CD14-positive monocyte (primary cell): ENCODE results near the gene ARSI. TPM values are rescaled to one million over a fixed set of nuclear protein-coding genes. Genes with fewer than 3 reads are reported as not detected.

Experiments used
- DNase-seq, 3 donors: peaks; one replicate each; pipeline ENCODE4 v3.0.0-alpha.2; 2011 to 2022
- H2AFZ ChIP-seq: 2 replicates; pipeline ENCODE4 v1.6.0; 2012; ENCODE audit warnings: mild to moderate bottlenecking, low read depth, low read length, inconsistent platforms; ENCODE audit not compliant: insufficient read depth, poor library complexity, severe bottlenecking
- H3K27ac ChIP-seq, 2 donors: 1 replicate in 1 of 2; 2 replicates in 1 of 2; pipeline ENCODE4 v1.5.1; 2012 to 2013; ENCODE audit warnings: low read length in 2 of 2, control low read depth in 1 of 2, inconsistent platforms in 1 of 2, low read depth in 1 of 2, mild to moderate bottlenecking in 1 of 2
- H3K27me3 ChIP-seq, 2 donors: one replicate each; pipeline versions ENCODE4 v1.6.0 to v1.6.1; 2011 to 2013; ENCODE audit warnings: low read length in 2 of 2; ENCODE audit not compliant: control insufficient read depth in 2 of 2, insufficient read depth in 2 of 2
- H3K36me3 ChIP-seq, 2 donors: replicated peaks in 1 of 2; 1 replicate in 1 of 2; 2 replicates in 1 of 2; pipeline versions ENCODE4 v1.5.1 to v1.6.1; 2012 to 2013; ENCODE audit warnings: low read length in 2 of 2, control low read depth in 1 of 2, inconsistent platforms in 1 of 2, mild to moderate bottlenecking in 1 of 2; ENCODE audit not compliant: insufficient read depth in 2 of 2, control insufficient read depth in 1 of 2
- H3K4me1 ChIP-seq, 2 donors: 1 replicate in 1 of 2; 2 replicates in 1 of 2; pipeline versions ENCODE4 v1.5.1 to v1.6.1; 2012 to 2013; ENCODE audit warnings: low read length in 2 of 2, control low read depth in 1 of 2, inconsistent platforms in 1 of 2, mild to moderate bottlenecking in 1 of 2, moderate library complexity in 1 of 2; ENCODE audit not compliant: insufficient read depth in 2 of 2, control insufficient read depth in 1 of 2
- H3K4me2 ChIP-seq: replicated peaks from 2 replicates; pipeline ENCODE3; 2012; ENCODE audit warnings: low read length, moderate library complexity, mild to moderate bottlenecking; ENCODE audit not compliant: poor library complexity, severe bottlenecking; ENCODE audit errors: extremely low read depth
- H3K4me3 ChIP-seq, 3 experiments: fragments of 200-600 bp in 1 of 3; sonication (generic) in 1 of 3; replicated peaks in 1 of 3; 1 replicate in 2 of 3; 2 replicates in 1 of 3; pipeline ENCODE4 v1.5.1; 2011 to 2013; ENCODE audit warnings: low read length in 3 of 3, mild to moderate bottlenecking in 3 of 3, control low read depth in 2 of 3, low read depth in 2 of 3, inconsistent platforms in 1 of 3, moderate library complexity in 1 of 3
- H3K79me2 ChIP-seq: 2 replicates; pipeline ENCODE4 v1.6.0; 2012; ENCODE audit warnings: mild to moderate bottlenecking, control low read depth, inconsistent platforms, low read length, moderate library complexity; ENCODE audit not compliant: insufficient read depth
- H3K9ac ChIP-seq: 2 replicates; pipeline ENCODE4 v1.6.0; 2017; ENCODE audit warnings: low read length, mild to moderate bottlenecking; ENCODE audit not compliant: insufficient read depth, poor library complexity, severe bottlenecking
- H3K9me3 ChIP-seq, 2 donors: replicated peaks in 1 of 2; 1 replicate in 1 of 2; 2 replicates in 1 of 2; pipeline versions ENCODE4 v1.5.1 to v1.6.1; 2012 to 2013; ENCODE audit warnings: low read length in 2 of 2, control low read depth in 1 of 2; ENCODE audit not compliant: control insufficient read depth in 1 of 2, insufficient read depth in 1 of 2
- H4K20me1 ChIP-seq: 2 replicates; pipeline ENCODE4 v1.6.0; 2012; ENCODE audit warnings: mild to moderate bottlenecking, low read length, control low read depth, moderate library complexity; ENCODE audit not compliant: insufficient read depth
- H3K27ac Mint-ChIP-seq, 7 donors: one replicate each; pipeline ENCODE4 v1.8.0; 2020; ENCODE audit warnings: mild to moderate bottlenecking in 7 of 7, mixed read lengths in 7 of 7, moderate library complexity in 6 of 7, inconsistent platforms in 2 of 7
- H3K27me3 Mint-ChIP-seq, 3 donors: one replicate each; pipeline ENCODE4 v1.8.0; 2021 to 2022; ENCODE audit warnings: low read depth in 3 of 3, mild to moderate bottlenecking in 3 of 3, mixed read lengths in 3 of 3, moderate library complexity in 3 of 3, inconsistent platforms in 1 of 3
- H3K36me3 Mint-ChIP-seq, 2 donors: one replicate each; pipeline ENCODE4 v1.8.0; 2020; ENCODE audit warnings: mixed read lengths in 2 of 2, inconsistent platforms in 1 of 2, mild to moderate bottlenecking in 1 of 2
- H3K4me1 Mint-ChIP-seq: one replicate; pipeline ENCODE4 v1.8.0; 2020; ENCODE audit warnings: mild to moderate bottlenecking, mixed read lengths
- H3K4me3 Mint-ChIP-seq, 2 donors: one replicate each; pipeline ENCODE4 v1.8.0; 2020; ENCODE audit warnings: mild to moderate bottlenecking in 2 of 2, mixed read lengths in 2 of 2, moderate library complexity in 1 of 2
- H3K9me3 Mint-ChIP-seq, 7 donors: one replicate each; pipeline ENCODE4 v1.8.0; 2020 to 2022; ENCODE audit warnings: mixed read lengths in 7 of 7, mild to moderate bottlenecking in 6 of 7, moderate library complexity in 6 of 7, inconsistent platforms in 2 of 7
- WGBS: methylation state at CpG from one replicate; pipeline ENCODE4 v1.1.5; 2013; ENCODE audit warnings: missing lambda C conversion rate; ENCODE audit not compliant: insufficient coverage; 5-methylcytosine and 5-hydroxymethylcytosine counted together
- intact Hi-C, 2 donors: fragments of 100-400 bp; cut with micrococcal nuclease; formaldehyde crosslinking; loops; one replicate each; pipeline versions ENCODE4 v1.15.0 to v1.15.1; 2023
- polyA plus RNA-seq, 3 donors: library from polyadenylated mRNA; depleted of rRNA in 1 of 3; unstranded in 2 of 3; stranded (reverse) in 1 of 3; fragments of 300-500 nt in 2 of 3; fragments of >200 nt in 1 of 3; fragmentation: Illumina TruSeq in 2 of 3; gene quantifications; 1 replicate in 2 of 3; 2 replicates in 1 of 3; pipeline ENCODE4 v1.2.3, GENCODE V29; 2012 to 2021
- TF ChIP-seq, protein P1 (sequence below): fragments of 200-600 bp; IDR thresholded peaks from one replicate; pipeline ENCODE4 v1.8.0; 2022; ENCODE audit warnings: antibody characterized with exemption, mild to moderate bottlenecking

ARSI gene
- polyA plus RNA-seq, 3 donors: not detected

DNA sequence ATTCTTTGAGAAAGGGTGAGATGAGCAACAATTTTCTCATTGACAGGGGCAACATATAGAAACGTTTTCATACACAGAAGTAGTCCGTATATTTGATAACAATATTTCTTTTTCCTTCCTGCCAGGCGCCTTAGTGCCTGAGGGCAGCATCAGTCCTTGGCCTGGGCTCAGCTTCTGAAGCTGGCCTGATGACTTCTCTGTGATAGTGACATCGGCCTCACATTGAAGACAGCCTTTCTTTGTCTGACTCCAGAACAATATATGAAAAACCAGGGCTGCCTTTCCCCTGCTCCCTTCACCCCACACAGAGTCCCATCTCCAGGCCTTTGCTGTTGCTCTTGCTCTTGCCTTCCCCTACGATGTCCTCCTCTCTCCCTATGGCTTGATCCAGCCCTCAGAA lies 30.7 kb upstream of the ARSI start:
- H3K27me3 Mint-ChIP-seq: peaks cover 0 to 6% (median 3%) of the 10 kb centered on the region in 3 donors
- Histone ChIP-seq H3K4me1 (no peaks in the 10 kb centered on the region), H2AFZ (no peak overlapping the region), H3K27me3 (no peaks in the 10 kb centered on the region), H3K4me2 (no peak overlapping the region), H3K9me3 (no peaks in the 10 kb centered on the region), H3K4me3 (no peak overlapping the region), H3K9ac (no peak overlapping the region), H3K27ac (no peak overlapping the region), H3K36me3 (no peaks in the 10 kb centered on the region), H4K20me1 (no peaks in the 10 kb centered on the region), H3K79me2 (no peaks in the 10 kb centered on the region)
- H3K9me3 Mint-ChIP-seq: peaks cover 0 to 1% (median 0%) of the 10 kb centered on the region in 7 donors
- peaks cover 5% of the 10 kb centered on the region for H3K4me1 Mint-ChIP-seq
- intact Hi-C loops: no loop called here
- no peaks in the 10 kb centered on the region for H3K36me3 Mint-ChIP-seq
- 84% methylated on average over 5 of the region's 5 CpGs for WGBS
- no peak overlapping the region for H3K27ac Mint-ChIP-seq
- TF ChIP-seq, protein P1, sequence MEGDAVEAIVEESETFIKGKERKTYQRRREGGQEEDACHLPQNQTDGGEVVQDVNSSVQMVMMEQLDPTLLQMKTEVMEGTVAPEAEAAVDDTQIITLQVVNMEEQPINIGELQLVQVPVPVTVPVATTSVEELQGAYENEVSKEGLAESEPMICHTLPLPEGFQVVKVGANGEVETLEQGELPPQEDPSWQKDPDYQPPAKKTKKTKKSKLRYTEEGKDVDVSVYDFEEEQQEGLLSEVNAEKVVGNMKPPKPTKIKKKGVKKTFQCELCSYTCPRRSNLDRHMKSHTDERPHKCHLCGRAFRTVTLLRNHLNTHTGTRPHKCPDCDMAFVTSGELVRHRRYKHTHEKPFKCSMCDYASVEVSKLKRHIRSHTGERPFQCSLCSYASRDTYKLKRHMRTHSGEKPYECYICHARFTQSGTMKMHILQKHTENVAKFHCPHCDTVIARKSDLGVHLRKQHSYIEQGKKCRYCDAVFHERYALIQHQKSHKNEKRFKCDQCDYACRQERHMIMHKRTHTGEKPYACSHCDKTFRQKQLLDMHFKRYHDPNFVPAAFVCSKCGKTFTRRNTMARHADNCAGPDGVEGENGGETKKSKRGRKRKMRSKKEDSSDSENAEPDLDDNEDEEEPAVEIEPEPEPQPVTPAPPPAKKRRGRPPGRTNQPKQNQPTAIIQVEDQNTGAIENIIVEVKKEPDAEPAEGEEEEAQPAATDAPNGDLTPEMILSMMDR: no peak
- DNase-seq: no peak
- no peak overlapping the region for H3K4me3 Mint-ChIP-seq

DNA sequence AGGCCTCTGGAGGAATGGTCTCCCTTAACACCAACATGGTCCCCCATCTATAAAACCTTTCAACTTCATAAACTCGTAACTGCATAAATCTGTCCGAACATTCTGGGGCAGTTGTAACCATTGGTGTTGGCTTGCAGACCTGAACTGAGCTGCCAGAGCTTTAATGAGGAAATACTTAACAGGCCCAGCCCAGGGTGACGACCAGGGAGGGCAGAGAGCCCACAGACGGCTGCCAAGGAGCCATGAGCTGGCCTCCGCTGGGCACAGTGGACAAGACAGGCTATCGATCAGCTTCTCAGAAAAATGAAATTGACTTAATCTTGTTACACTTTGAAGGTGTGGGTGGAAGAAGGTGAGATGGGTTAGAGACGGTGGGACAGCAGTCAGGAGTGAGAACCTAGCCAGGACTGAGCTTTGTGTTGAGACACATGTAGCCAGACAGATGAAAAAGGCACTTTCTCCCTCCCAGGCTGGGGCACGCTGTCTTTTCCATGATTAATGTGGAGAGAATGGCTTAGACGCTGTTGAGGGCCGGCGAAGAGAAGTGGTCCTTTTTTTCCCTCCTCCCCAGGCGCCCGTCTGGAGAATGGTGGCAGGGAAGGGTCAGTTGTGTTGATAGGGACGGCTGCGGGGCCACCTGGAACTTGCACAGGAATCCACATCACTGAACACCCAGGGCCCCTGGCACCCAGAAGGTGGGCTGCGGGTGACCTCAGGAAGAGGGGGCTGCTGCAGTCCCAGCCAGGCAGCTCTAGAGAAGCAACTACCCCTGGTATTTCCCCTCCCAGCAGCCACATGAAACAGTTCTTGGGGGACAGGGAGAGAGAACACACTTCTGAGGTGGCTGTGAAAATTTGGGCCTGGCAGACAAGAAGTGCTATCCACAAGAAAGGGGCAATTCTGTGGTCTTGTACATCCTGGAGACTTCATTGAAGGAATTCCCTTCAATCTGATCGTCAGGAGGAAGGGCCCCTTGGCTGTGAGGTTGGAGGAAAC lies 27.5 kb upstream of the ARSI start:
- Mint-ChIP-seq H3K27ac (no peak overlapping the region), H3K4me3 (peak overlapping the region in 1 of 2 donors; percentile 17), H3K9me3 (no peaks in the 10 kb centered on the region), H3K27me3 (peaks cover 2 to 4% (median 3%) of the 10 kb centered on the region in 3 donors), H3K36me3 (no peaks in the 10 kb centered on the region), H3K4me1 (peaks cover 5% of the 10 kb centered on the region)
- Histone ChIP-seq H2AFZ (no peak overlapping the region), H3K4me3 (no peak overlapping the region), H3K27ac (no peak overlapping the region), H3K9ac (no peak overlapping the region), H3K36me3 (no peaks in the 10 kb centered on the region), H3K27me3 (no peaks in the 10 kb centered on the region), H3K4me1 (no peaks in the 10 kb centered on the region), H3K79me2 (no peaks in the 10 kb centered on the region), H4K20me1 (no peaks in the 10 kb centered on the region), H3K4me2 (no peak overlapping the region), H3K9me3 (no peaks in the 10 kb centered on the region)
- DNase-seq: no peak
- intact Hi-C loops: no loop called here
- 100% methylated on average over 5 of the region's 17 CpGs for WGBS
- TF ChIP-seq, protein P1: no peak
